GM12878 (cell line): Measurements from ENCODE around the gene PPP2R2B. TPM values are rescaled to one million over a fixed set of nuclear protein-coding genes. Genes with fewer than 3 reads are reported as not detected.

Experiments
- ATAC-seq: fragments of 200-7000 bp; cut with Tn5 transposase; 3 replicates; pipeline ENCODE4 v1.9.1; 2020; ENCODE audit warnings: mild to moderate bottlenecking, moderate library complexity
- BruUV-seq: library from RNA; stranded (reverse); fragments of 400-500 nt; replicated peaks from 2 replicates; lab custom pipeline; 2021; lab: Mats Ljungman, UMichigan
- CTCF ChIA-PET: fragments of 300-600 bp; sonication (Branson Sonifier 250); formaldehyde crosslinking; extraction: SDS; loops from one replicate; lab custom pipeline; 2021; ENCODE audit warnings: inconsistent platforms; lab: Yijun Ruan, JAX
- POLR2A ChIA-PET: fragments of 350-600 bp; formaldehyde crosslinking; extraction: SDS; loops from one replicate; lab custom pipeline; 2021; ENCODE audit warnings: inconsistent platforms; lab: Charles Lee
- RAD21 ChIA-PET: fragments of 300-600 bp; sonication (Branson Sonifier 250); formaldehyde crosslinking; loops from one replicate; lab custom pipeline; 2023; ENCODE audit warnings: antibody characterized with exemption; ENCODE audit not compliant: unreplicated experiment; lab: Charles Lee
- SMC1A ChIA-PET: fragments of 300-600 bp; sonication (Branson Sonifier 250); formaldehyde crosslinking; loops from one replicate; lab custom pipeline; 2023; ENCODE audit not compliant: unreplicated experiment, uncharacterized antibody; lab: Charles Lee
- DNase-seq: peaks from one replicate; pipeline ENCODE4 v3.0.0-alpha.2; 2011; ENCODE audit warnings: low read depth, low spot score
- FAIRE-seq: peaks from 3 replicates; lab custom pipeline; 2011; peaks lifted over from hg19 to GRCh38; lab: Jason Lieb, UNC
- H2AFZ ChIP-seq: 2 replicates; pipeline ENCODE4 v1.6.0; 2011; ENCODE audit warnings: low read depth, low read length, control low read depth; ENCODE audit not compliant: control insufficient read depth
- H3K27ac ChIP-seq: 2 replicates; pipeline ENCODE4 v1.5.1; 2011; ENCODE audit warnings: control low read depth; ENCODE audit not compliant: control insufficient read depth, insufficient read depth
- H3K27me3 ChIP-seq, 2 experiments: replicated peaks in 1 of 2; 2 replicates each; pipeline versions ENCODE4 v1.6.0 to v1.6.1; 2011; ENCODE audit warnings: low read length in 1 of 2; ENCODE audit not compliant: control insufficient read depth in 2 of 2, insufficient read depth in 2 of 2
- H3K36me3 ChIP-seq, 2 experiments: 2 replicates each; pipeline ENCODE4 v1.5.1; 2011; ENCODE audit warnings: low read length in 1 of 2; ENCODE audit not compliant: control insufficient read depth in 2 of 2, insufficient read depth in 2 of 2
- H3K4me1 ChIP-seq: 2 replicates; pipeline ENCODE4 v1.6.1; 2011; ENCODE audit warnings: mild to moderate bottlenecking, low read length, moderate library complexity, mixed read lengths; ENCODE audit not compliant: control insufficient read depth, insufficient read depth
- H3K4me2 ChIP-seq: 2 replicates; pipeline ENCODE4 v1.6.0; 2011; ENCODE audit warnings: control low read depth; ENCODE audit not compliant: control insufficient read depth, insufficient read depth
- H3K4me3 ChIP-seq: fragments of 200-600 bp; sonication (generic); 2 replicates; pipeline ENCODE4 v1.5.1; 2016
- H3K79me2 ChIP-seq: 2 replicates; pipeline ENCODE4 v1.6.0; 2011; ENCODE audit warnings: low read length; ENCODE audit not compliant: control insufficient read depth, insufficient read depth
- H3K9ac ChIP-seq: 2 replicates; pipeline ENCODE4 v1.8.0; 2011; ENCODE audit warnings: low read length, control low read depth, mixed read lengths; ENCODE audit not compliant: control insufficient read depth, insufficient read depth
- H3K9me3 ChIP-seq: replicated peaks from 3 replicates; pipeline ENCODE4 v1.5.1; 2011; ENCODE audit warnings: mild to moderate bottlenecking, low read length; ENCODE audit not compliant: control insufficient read depth, insufficient read depth
- H4K20me1 ChIP-seq: 2 replicates; pipeline ENCODE4 v1.6.0; 2011; ENCODE audit not compliant: control insufficient read depth, insufficient read depth
- ATF2 ChIP-seq: IDR thresholded peaks from 2 replicates; pipeline ENCODE4 v1.6.1; 2012; ENCODE audit warnings: low read length, inconsistent platforms
- HCFC1 ChIP-seq: fragments of 150-350 bp; IDR thresholded peaks from 2 replicates; pipeline ENCODE4 v1.6.1; 2014; ENCODE audit warnings: low read length
- HDAC2 ChIP-seq: fragments of 200-600 bp; sonication (generic); IDR thresholded peaks from 2 replicates; pipeline ENCODE4 v1.6.1; 2017
- HDGF ChIP-seq: fragments of 450-650 bp; IDR thresholded peaks from 2 replicates; pipeline ENCODE4 v1.6.1; 2016; ENCODE audit warnings: antibody characterized with exemption
- KLF5 ChIP-seq: fragments of 450-650 bp; IDR thresholded peaks from 2 replicates; pipeline ENCODE4 v1.6.1; 2014; ENCODE audit warnings: mild to moderate bottlenecking; ENCODE audit not compliant: partially characterized antibody
- NFYA ChIP-seq: IDR thresholded peaks from 2 replicates; pipeline ENCODE4 v1.6.1; 2011; ENCODE audit warnings: low read depth, mild to moderate bottlenecking, low read length, improper control_type of control experiment, borderline replicate concordance
- PKNOX1 ChIP-seq: fragments of 450-650 bp; IDR thresholded peaks from 2 replicates; pipeline ENCODE4 v1.6.1; 2016; ENCODE audit warnings: mild to moderate bottlenecking
- RUNX3 ChIP-seq: IDR thresholded peaks from 2 replicates; pipeline ENCODE4 v1.6.1; 2012; ENCODE audit warnings: low read length, inconsistent platforms
- SMC3 ChIP-seq: IDR thresholded peaks from 2 replicates; pipeline ENCODE4 v1.6.1; 2011; ENCODE audit warnings: low read length, improper control_type of control experiment, borderline replicate concordance
- ZNF217 ChIP-seq: fragments of 450-650 bp; IDR thresholded peaks from 2 replicates; pipeline ENCODE4 v1.6.1; 2017; ENCODE audit warnings: antibody characterized with exemption, mild to moderate bottlenecking
- WGBS: methylation state at CpG from one replicate; pipeline ENCODE4 v1.1.6; 2016; ENCODE audit warnings: low lambda C conversion rate; ENCODE audit not compliant: insufficient replicate concordance, insufficient coverage; ENCODE audit errors: missing lambda C conversion rate; 5-methylcytosine and 5-hydroxymethylcytosine counted together
- in situ Hi-C: fragments of 300-500 bp; cut with MboI; formaldehyde crosslinking; loops from 9 replicates; pipeline ENCODE4 v1.14.3; 2018; ENCODE audit warnings: mixed read lengths
- intact Hi-C: fragments of 100-400 bp; cut with micrococcal nuclease; formaldehyde crosslinking; loops from one replicate; pipeline ENCODE4 v1.14.2; 2022; ENCODE audit not compliant: unreplicated experiment
- polyA plus RNA-seq, 11 experiments: library from polyadenylated mRNA; depleted of rRNA in 4 of 11; unstranded in 6 of 11; stranded (reverse) in 5 of 11; fragments of >200 nt; fragmentation: Nextera tagmentation in 4 of 11; fragmentation: Illumina TruSeq in 1 of 11; extraction: Ambion mirVana in 4 of 11; extraction: Trizol in 1 of 11; gene quantifications; 1 replicate in 1 of 11; 2 replicates in 10 of 11; pipeline versions ENCODE4 v1.2.1 to v1.2.3, GENCODE V29; 2011 to 2016; ENCODE audit warnings: inconsistent platforms in 2 of 11, missing spikeins in 2 of 11, low read depth in 1 of 11
- total RNA-seq, 4 experiments: library from RNA; depleted of rRNA in 3 of 4; stranded (reverse); fragments of >200 nt in 3 of 4; fragmentation: Illumina TruSeq in 1 of 4; extraction: Trizol in 1 of 4; gene quantifications; 2 replicates each; pipeline versions ENCODE4 v1.2.1 to v1.2.3, GENCODE V29; 2013 to 2021

PPP2R2B gene
- total and polyA plus RNA-seq, 10 of the 15 experiments (the other 5 are each of a cell fraction or from before 2014, with no cell fraction given): not detected

GRCh38 chr5:146751781-146752401 lies 126.7 kb downstream of the PPP2R2B start:
- intact Hi-C loops (no loop called here), in situ Hi-C loops (no loop called here)
- Histone ChIP-seq H3K36me3 (no peaks in the 10 kb centered on the region), H3K9ac (no peak overlapping the region), H3K27ac (no peak overlapping the region), H3K4me1 (peaks cover 4% of the 10 kb centered on the region; the same call in 1 of the 2 replicates), H3K4me2 (no peak overlapping the region)
- BruUV-seq: no TSS peak
- peak; percentile 94 for ATAC-seq
- no peak for TF ChIP-seq KLF5
- peak; percentile 31; the same call in 1 of the 2 replicates for TF ChIP-seq RUNX3
- TF ChIP-seq PKNOX1: peak; percentile 76
- no peak for TF ChIP-seq SMC3
- TF ChIP-seq, all 136 proteins: peak for 2
- Histone ChIP-seq H3K79me2 (no peaks in the 10 kb centered on the region), H4K20me1 (no peaks in the 10 kb centered on the region), H2AFZ (no peak overlapping the region), H3K27me3 (peaks cover 0 to 3% of the 10 kb centered on the region in 2 experiments; a peak in 1 of 4 replicates), H3K9me3 (no peaks in the 10 kb centered on the region), H3K4me3 (no peak overlapping the region)
- DNase-seq (peak; percentile 39), FAIRE-seq (no peak)
- WGBS: 5% methylated on average over 3 of the region's 3 CpGs
- ChIA-PET POLR2A (no interaction called here), RAD21 (no interaction called here), SMC1A (no interaction called here), CTCF (no interaction called here)

GRCh38 chr5:146751054-146751453 lies 127.5 kb downstream of the PPP2R2B start:
- in situ Hi-C loops: no loop called here
- CTCF ChIA-PET: no interaction called here
- BruUV-seq: no TSS peak

More at GRCh38 chr5:146751054-146751453, 127.5 kb downstream of the PPP2R2B start:
- Histone ChIP-seq H3K4me3 (no peak overlapping the region), H4K20me1 (no peaks in the 10 kb centered on the region), H3K4me1 (peaks cover 4% of the 10 kb centered on the region; the same call in 1 of the 2 replicates), H3K79me2 (no peaks in the 10 kb centered on the region), H3K9ac (no peak overlapping the region), H3K27me3 (peaks cover 0 to 3% of the 10 kb centered on the region in 2 experiments; a peak in 1 of 4 replicates), H2AFZ (no peak overlapping the region), H3K36me3 (no peaks in the 10 kb centered on the region), H3K4me2 (no peak overlapping the region), H3K27ac (no peak overlapping the region), H3K9me3 (no peaks in the 10 kb centered on the region)
- TF ChIP-seq ATF2: no peak
- TF ChIP-seq HDAC2: no peak
- TF ChIP-seq NFYA: no peak
- no peak for TF ChIP-seq ZNF217
- TF ChIP-seq HCFC1: no peak
- no peak for TF ChIP-seq HDGF
- DNase-seq (no peak), ATAC-seq (no peak), FAIRE-seq (no peak)
- ChIA-PET SMC1A (no interaction called here), RAD21 (no interaction called here), POLR2A (no interaction called here)
- WGBS: 51% methylated on average over 3 of the region's 3 CpGs
- intact Hi-C loops: no loop called here
